AG04449 (cell line): Measurements from ENCODE around the gene AREG.

ENCODE experiments used
- CTCF ChIA-PET: fragments of 350-600 bp; formaldehyde crosslinking; extraction: SDS; loops from one replicate; lab custom pipeline; 2021; ENCODE audit warnings: antibody characterized with exemption; lab: Yijun Ruan, JAX
- POLR2A ChIA-PET: fragments of 400-600, 350-600 bp; formaldehyde crosslinking; extraction: SDS; loops from one replicate; lab custom pipeline; 2020; ENCODE audit warnings: antibody characterized with exemption, inconsistent platforms; lab: Yijun Ruan, JAX
- DNase-seq: peaks from one replicate; pipeline ENCODE4 v3.0.0-alpha.2; 2010; ENCODE audit warnings: low read depth, low spot score
- H3K4me3 ChIP-seq: 2 replicates; pipeline ENCODE4 v1.5.1; 2011; ENCODE audit warnings: low read depth, mild to moderate bottlenecking, control low read depth, low read length
- CTCF ChIP-seq: IDR thresholded peaks from one replicate; pipeline ENCODE4 v1.5.1; 2011; ENCODE audit warnings: mild to moderate bottlenecking, moderate library complexity, low read length, control low read depth, inconsistent platforms; ENCODE audit not compliant: insufficient read depth; ENCODE audit errors: missing control alignments

AREG gene

DNA sequence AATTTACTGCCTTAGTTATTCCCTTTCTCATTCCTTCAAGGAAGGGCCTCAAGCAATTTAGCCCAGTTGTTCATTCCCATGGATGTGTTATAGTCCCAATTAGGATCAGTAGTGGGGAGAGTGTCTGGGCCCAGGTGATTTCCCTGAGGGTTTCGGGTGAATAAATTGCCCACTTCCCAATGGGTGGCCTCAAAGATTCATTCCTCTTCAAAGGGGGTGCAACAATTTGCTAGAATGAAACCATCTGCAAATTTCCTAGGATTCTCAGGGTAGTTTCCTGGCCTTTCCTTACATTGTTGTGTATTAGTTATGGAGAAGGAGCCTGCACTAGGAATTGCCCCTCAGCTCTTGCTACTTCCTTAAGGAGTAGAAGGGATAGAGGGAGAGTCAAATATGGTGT is 6.3 kb upstream of the AREG start:
- CTCF ChIA-PET = no interaction called here
- H3K4me3 ChIP-seq = no peak overlapping the region
- TF ChIP-seq CTCF = no peak
- DNase-seq = no peak
- POLR2A ChIA-PET = no interaction called here

DNA sequence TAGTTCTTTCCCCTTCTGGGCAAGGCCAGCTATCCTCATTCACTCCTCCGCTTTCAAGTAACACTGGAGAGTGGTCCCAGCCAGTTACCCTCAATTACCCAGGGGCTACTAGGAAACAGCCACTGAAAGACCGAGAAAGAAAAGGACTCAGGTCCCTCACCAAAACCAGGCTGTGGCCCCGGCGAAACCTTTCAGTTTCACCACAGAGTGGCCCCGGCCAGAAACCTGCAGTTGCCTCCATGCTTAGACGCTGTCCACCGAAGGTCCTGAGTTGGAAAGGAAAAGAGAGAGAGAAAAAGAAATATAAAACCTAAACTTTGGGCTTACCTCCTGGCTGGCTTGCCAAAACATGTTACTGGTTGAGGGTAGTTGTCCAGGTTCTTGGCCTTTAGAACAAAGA is 5.0 kb upstream of the AREG start:
- POLR2A ChIA-PET = no interaction called here
- H3K4me3 ChIP-seq = no peak overlapping the region
- TF ChIP-seq CTCF = no peak
- CTCF ChIA-PET = no interaction called here
- DNase-seq = no peak

GRCh38 chr4:74440356-74440755 is 4.6 kb upstream of the AREG start:
- ChIA-PET POLR2A (no interaction called here), CTCF (no interaction called here)
- H3K4me3 ChIP-seq = no peak overlapping the region
- DNase-seq = no peak
- TF ChIP-seq CTCF = no peak

- no peak for TF ChIP-seq CTCF
- no peak for DNase-seq
- POLR2A ChIA-PET = no interaction called here
- no peak overlapping the region for H3K4me3 ChIP-seq
- CTCF ChIA-PET = interaction anchor here (1.6 kb wide), 1 partner anchor 16 kb away, joined by 3 read pairs; no protein-coding TSS in a partner anchor
Observed at GRCh38 chr4:74441744-74442143, 3.2 kb upstream of the AREG start.

DNA sequence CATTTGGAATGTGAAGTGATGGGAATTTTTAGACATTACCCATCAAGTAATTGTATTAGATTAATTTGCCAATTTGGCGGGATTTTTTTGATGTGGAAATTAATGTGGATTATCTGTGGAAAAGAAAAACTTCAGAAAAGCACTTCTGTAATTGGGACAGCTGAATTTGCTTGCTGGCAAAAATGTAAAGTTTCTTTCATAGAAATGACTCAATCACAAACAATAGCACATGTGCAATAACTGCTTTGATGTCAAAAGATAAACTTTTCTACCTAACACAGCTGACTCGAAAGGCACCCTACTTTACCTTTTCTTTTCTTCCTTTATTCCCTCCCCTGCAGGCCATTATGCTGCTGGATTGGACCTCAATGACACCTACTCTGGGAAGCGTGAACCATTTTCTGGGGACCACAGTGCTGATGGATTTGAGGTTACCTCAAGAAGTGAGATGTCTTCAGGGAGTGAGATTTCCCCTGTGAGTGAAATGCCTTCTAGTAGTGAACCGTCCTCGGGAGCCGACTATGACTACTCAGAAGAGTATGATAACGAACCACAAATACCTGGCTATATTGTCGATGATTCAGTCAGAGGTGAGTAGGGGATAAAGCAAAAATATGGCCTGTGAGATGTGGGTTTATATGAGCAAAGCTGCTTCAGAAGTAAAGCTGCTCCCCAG is 1.4 kb downstream of the AREG start:
- TF ChIP-seq CTCF = no peak
- POLR2A ChIA-PET = no interaction called here
- no peak overlapping the region for H3K4me3 ChIP-seq
- no peak for DNase-seq
- CTCF ChIA-PET = interaction anchor here (1.0 to 1.4 kb wide), 2 partner anchors 76 to 231 kb away, joined by 3 to 4 read pairs; no protein-coding TSS in a partner anchor

DNA sequence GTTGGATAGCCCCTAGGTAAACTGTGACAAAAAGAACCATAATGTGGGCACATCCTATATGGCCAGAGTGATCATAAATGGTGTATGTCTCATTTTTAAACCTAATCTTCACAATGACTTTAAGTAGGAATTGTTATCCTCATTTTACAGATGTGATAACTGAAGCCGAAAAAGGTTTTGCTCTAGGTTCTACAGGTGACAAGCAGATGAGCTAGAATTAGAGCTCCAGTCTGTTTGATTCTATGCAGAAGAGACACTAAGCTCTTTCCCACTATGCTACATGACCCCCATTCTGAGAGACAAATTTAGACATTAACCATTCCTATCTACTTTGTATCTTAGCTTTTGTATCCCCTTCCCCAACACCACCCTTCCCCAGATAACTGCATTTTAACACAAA is 2.0 kb downstream of the AREG start:
- DNase-seq = no peak
- no peak for TF ChIP-seq CTCF
- no peak overlapping the region for H3K4me3 ChIP-seq
- ChIA-PET POLR2A (no interaction called here), CTCF (interaction anchor here (0.7 to 1.0 kb wide), 2 partner anchors 9 to 10 kb away, joined by 3 read pairs; no protein-coding TSS in a partner anchor)
